HEK293T (cell line): ENCODE results near the gene RBM4B.

Experiments used
- CTCF ChIA-PET: fragments of 350-600 bp; formaldehyde crosslinking; extraction: SDS; loops from one replicate; lab custom pipeline; 2021; ENCODE audit warnings: antibody characterized with exemption, inconsistent platforms; lab: Yijun Ruan, JAX
- POLR2A ChIA-PET: fragments of 350-600 bp; formaldehyde crosslinking; extraction: SDS; loops from one replicate; lab custom pipeline; 2020; ENCODE audit warnings: antibody characterized with exemption, inconsistent platforms; lab: Yijun Ruan, JAX
- DNase-seq: peaks from one replicate; pipeline ENCODE4 v3.0.0; 2012; ENCODE audit warnings: mixed read lengths; ENCODE audit errors: extremely low spot score
- ARNT ChIP-seq: fragments of 450-650 bp; IDR thresholded peaks from 2 replicates; pipeline ENCODE4 v1.6.1; 2017; ENCODE audit warnings: mild to moderate bottlenecking
- BHLHE40 ChIP-seq: fragments of 450-650 bp; IDR thresholded peaks from 2 replicates; pipeline ENCODE4 v1.6.1; 2016; ENCODE audit warnings: mild to moderate bottlenecking, moderate library complexity, borderline replicate concordance
- CTBP1 ChIP-seq: fragments of 450-650 bp; IDR thresholded peaks from 2 replicates; pipeline ENCODE4 v1.6.1; 2016; ENCODE audit warnings: borderline replicate concordance
- ELF4 ChIP-seq: fragments of 450-650 bp; IDR thresholded peaks from 2 replicates; pipeline ENCODE4 v1.6.1; 2017; ENCODE audit warnings: antibody characterized with exemption
- FOXA1 ChIP-seq: fragments of 450-650 bp; IDR thresholded peaks from 2 replicates; pipeline ENCODE4 v1.6.1; 2016; ENCODE audit warnings: mild to moderate bottlenecking
- FOXK2 ChIP-seq: fragments of 450-650 bp; IDR thresholded peaks from 2 replicates; pipeline ENCODE4 v1.6.1; 2016; ENCODE audit warnings: mild to moderate bottlenecking
- FOXM1 ChIP-seq: fragments of 450-650 bp; IDR thresholded peaks from 2 replicates; pipeline ENCODE4 v1.6.1; 2017; ENCODE audit warnings: mild to moderate bottlenecking, borderline replicate concordance
- HDGF ChIP-seq: fragments of 450-650 bp; IDR thresholded peaks from 2 replicates; pipeline ENCODE4 v1.6.1; 2017; ENCODE audit warnings: antibody characterized with exemption, borderline replicate concordance
- L3MBTL2 ChIP-seq: fragments of 450-650 bp; conservative IDR thresholded peaks from 2 replicates; pipeline ENCODE4 v1.6.1; 2016; ENCODE audit warnings: mild to moderate bottlenecking
- LEF1 ChIP-seq: fragments of 450-650 bp; IDR thresholded peaks from 2 replicates; pipeline ENCODE4 v1.6.1; 2017; ENCODE audit warnings: mild to moderate bottlenecking, borderline replicate concordance
- NFRKB ChIP-seq: fragments of 450-650 bp; IDR thresholded peaks from 2 replicates; pipeline ENCODE4 v1.6.1; 2016; ENCODE audit warnings: mild to moderate bottlenecking, moderate library complexity
- PKNOX1 ChIP-seq: fragments of 450-650 bp; IDR thresholded peaks from 2 replicates; pipeline ENCODE4 v1.6.1; 2016
- SP1 ChIP-seq: fragments of 450-650 bp; IDR thresholded peaks from 2 replicates; pipeline ENCODE4 v1.6.1; 2017
- SUZ12 ChIP-seq: fragments of 450-650 bp; IDR thresholded peaks from 2 replicates; pipeline ENCODE4 v1.6.1; 2016; ENCODE audit warnings: mild to moderate bottlenecking
- TARDBP ChIP-seq: fragments of 450-650 bp; IDR thresholded peaks from 2 replicates; pipeline ENCODE4 v1.6.1; 2016
- ZNF384 ChIP-seq: fragments of 450-650 bp; IDR thresholded peaks from 2 replicates; pipeline ENCODE4 v1.6.1; 2016

RBM4B gene

GRCh38 chr11:66704659-66705360 is 27.1 kb upstream of the RBM4B start:
- no peak for DNase-seq
- ChIA-PET POLR2A (no interaction called here), CTCF (no interaction called here)
- TF ChIP-seq SP1: no peak
- TF ChIP-seq BHLHE40: no peak
- TF ChIP-seq ELF4: no peak

GRCh38 chr11:66701432-66702240 is 23.9 kb upstream of the RBM4B start:
- CTCF ChIA-PET: no interaction called here
- POLR2A ChIA-PET: no interaction called here
- TF ChIP-seq LEF1: no peak
- no peak for TF ChIP-seq FOXK2
- TF ChIP-seq FOXM1: no peak
- no peak for TF ChIP-seq L3MBTL2
- DNase-seq: no peak

- TF ChIP-seq SUZ12: no peak
- TF ChIP-seq TARDBP: no peak
- TF ChIP-seq FOXM1: no peak
- TF ChIP-seq SP1: no peak
- TF ChIP-seq BHLHE40: no peak
- no peak for TF ChIP-seq ARNT
- no peak for TF ChIP-seq FOXK2
- no peak for TF ChIP-seq NFRKB
- TF ChIP-seq HDGF: no peak
- TF ChIP-seq LEF1: no peak
- TF ChIP-seq ZNF384: no peak
- no peak for TF ChIP-seq ELF4
- no peak for TF ChIP-seq L3MBTL2
- TF ChIP-seq PKNOX1: no peak
- CTCF ChIA-PET: no interaction called here
- no peak for DNase-seq
- POLR2A ChIA-PET: no interaction called here
These were observed 23.1 kb upstream of the RBM4B start for GRCh38 chr11:66700742-66701141.

GRCh38 chr11:66700337-66700736 is 22.6 kb upstream of the RBM4B start:
- DNase-seq: no peak
- TF ChIP-seq BHLHE40 (no peak), CTBP1 (no peak), PKNOX1 (no peak), TARDBP (no peak), ARNT (no peak)
- ChIA-PET CTCF (interaction anchor here (0.7 kb wide), 1 partner anchor 310 kb away, joined by 3 read pairs; no protein-coding TSS in a partner anchor), POLR2A (interaction anchor here (1.1 kb wide), 1 partner anchor 143 kb away, joined by 3 read pairs; the partner anchor contains the start of gene RCE1)

- CTCF ChIA-PET: no interaction called here
- DNase-seq: no peak
- TF ChIP-seq L3MBTL2: no peak
- POLR2A ChIA-PET: no interaction called here
These were observed 20.8 kb upstream of the RBM4B start for GRCh38 chr11:66698491-66698890.

- no peak for DNase-seq
- CTCF ChIA-PET: no interaction called here
- POLR2A ChIA-PET: no interaction called here
- no peak for TF ChIP-seq LEF1
- no peak for TF ChIP-seq PKNOX1
- TF ChIP-seq ELF4: no peak
- TF ChIP-seq SP1: no peak
- no peak for TF ChIP-seq HDGF
- no peak for TF ChIP-seq BHLHE40
- no peak for TF ChIP-seq FOXK2
- TF ChIP-seq SUZ12: no peak
- no peak for TF ChIP-seq ARNT
- TF ChIP-seq ZNF384: no peak
- TF ChIP-seq L3MBTL2: no peak
These were observed 20.3 kb upstream of the RBM4B start for GRCh38 chr11:66697988-66698387.

GRCh38 chr11:66696146-66696545 is 18.5 kb upstream of the RBM4B start:
- POLR2A ChIA-PET: interaction anchor here (1.0 kb wide), 1 partner anchor 18 kb away, joined by 3 read pairs; the partner anchor contains the start of gene RBM4B
- TF ChIP-seq BHLHE40: no peak
- TF ChIP-seq LEF1: no peak
- TF ChIP-seq ELF4: no peak
- no peak for TF ChIP-seq SP1
- no peak for TF ChIP-seq TARDBP
- TF ChIP-seq ZNF384: no peak
- no peak for TF ChIP-seq CTBP1
- TF ChIP-seq PKNOX1: no peak
- no peak for TF ChIP-seq FOXA1
- TF ChIP-seq HDGF: no peak
- TF ChIP-seq ARNT: no peak
- no peak for TF ChIP-seq NFRKB
- TF ChIP-seq FOXM1: no peak
- no peak for TF ChIP-seq FOXK2
- TF ChIP-seq SUZ12: no peak
- no peak for TF ChIP-seq L3MBTL2
- DNase-seq: no peak
- CTCF ChIA-PET: no interaction called here
